Femur (tissue), 1 donor: ENCODE results near the gene NXNL1.
"Not testable (repeated sequence)": the region's sequence is repeated elsewhere in the genome, so short reads cannot be mapped to it uniquely, and the experiment has no call there.

ENCODE experiments used
- DNase-seq: peaks from one replicate; pipeline ENCODE4 v3.0.0-alpha.2; 2017

Gene NXNL1, protein sequence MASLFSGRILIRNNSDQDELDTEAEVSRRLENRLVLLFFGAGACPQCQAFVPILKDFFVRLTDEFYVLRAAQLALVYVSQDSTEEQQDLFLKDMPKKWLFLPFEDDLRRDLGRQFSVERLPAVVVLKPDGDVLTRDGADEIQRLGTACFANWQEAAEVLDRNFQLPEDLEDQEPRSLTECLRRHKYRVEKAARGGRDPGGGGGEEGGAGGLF

GRCh38 chr19:17460372-17461230 lies at the start of gene NXNL1:
Gene NXNL1, minus strand, starts transcription at chr19:17460926. Its CDS starts 57 bp downstream, at chr19:17460869.
- no peak for DNase-seq

DNA sequence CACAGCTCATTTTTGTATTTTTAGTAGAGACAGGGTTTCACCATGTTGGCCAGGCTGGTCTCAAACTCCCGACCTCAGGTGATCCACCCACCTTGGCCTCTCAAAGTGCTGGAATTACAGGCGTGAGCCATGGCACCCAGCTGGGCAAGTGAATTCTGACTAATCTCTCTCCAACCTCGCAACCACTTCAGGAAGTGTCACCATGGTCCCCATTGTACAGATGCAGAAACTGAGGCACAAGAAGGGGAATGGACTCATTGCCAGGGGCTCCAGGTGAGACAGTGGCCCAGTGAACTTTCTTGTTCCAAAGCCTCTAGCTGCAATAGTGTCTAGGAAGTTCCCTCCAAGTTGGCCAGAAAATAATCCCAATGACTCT lies 47.8 kb upstream of the NXNL1 start:
- not testable (repeated sequence) for DNase-seq

DNA sequence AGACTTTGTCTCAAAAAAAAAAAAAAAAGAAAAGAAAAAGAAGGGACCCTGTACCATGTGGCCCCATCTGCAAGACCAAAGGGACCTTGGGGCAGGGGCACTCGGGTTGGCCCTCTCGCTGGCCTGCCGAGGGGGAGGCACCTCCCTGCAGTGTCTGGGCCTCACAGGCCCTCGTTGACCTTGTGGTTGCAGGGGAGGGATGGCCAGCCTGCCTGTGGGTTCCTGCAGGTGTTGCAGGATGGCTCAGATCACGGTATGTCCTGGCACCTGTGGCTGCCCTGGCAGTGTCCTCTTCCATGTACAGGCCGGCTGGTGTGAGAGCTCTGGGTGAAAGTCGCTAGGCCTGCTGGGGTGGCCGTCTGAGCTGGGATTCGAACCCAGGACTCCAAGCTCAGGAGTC lies 46.0 kb upstream of the NXNL1 start:
- no peak for DNase-seq

DNA sequence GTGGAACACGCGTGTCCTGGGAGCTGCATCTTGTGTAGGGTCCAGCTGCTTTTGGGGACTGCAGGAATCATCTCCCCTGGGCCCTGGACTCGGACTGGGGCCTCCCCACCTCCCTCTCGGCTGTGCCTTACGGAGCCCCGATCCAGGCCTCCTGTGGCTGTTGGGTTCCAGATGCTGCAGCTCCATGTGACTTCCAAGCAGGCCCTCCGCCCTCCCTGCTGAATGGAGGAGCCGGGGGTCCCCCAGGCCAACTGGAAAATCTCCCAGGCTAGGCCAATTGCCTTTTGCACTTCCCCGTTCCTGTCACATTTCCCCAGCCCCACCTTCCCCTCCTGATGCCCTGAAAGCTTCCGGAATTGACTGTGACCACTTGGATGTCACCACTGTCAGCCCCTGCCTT lies 44.5 kb upstream of the NXNL1 start:
- DNase-seq = no peak

- no peak for DNase-seq
These were observed 43.7 kb upstream of the NXNL1 start for GRCh38 chr19:17504456-17504855.

DNA sequence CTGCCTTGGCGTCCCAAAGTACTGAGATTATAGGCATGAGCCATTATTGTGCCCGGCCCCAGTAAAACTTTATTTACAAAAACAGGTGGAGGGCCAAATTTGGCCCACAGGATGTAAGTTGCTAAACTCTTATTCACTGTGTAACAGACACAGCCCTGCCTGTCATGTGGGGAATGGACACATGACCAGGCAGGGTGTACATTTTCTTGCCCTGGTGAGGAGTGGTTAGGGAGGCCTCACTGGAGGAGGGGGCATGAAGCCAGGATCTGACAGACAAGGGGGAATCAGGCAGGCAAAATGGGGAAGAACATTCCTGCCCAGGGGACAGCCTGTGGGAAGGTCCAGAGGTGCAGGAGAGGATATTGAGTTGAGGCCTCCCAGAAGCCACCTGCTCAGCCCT lies 43.3 kb upstream of the NXNL1 start:
- no peak for DNase-seq

DNA sequence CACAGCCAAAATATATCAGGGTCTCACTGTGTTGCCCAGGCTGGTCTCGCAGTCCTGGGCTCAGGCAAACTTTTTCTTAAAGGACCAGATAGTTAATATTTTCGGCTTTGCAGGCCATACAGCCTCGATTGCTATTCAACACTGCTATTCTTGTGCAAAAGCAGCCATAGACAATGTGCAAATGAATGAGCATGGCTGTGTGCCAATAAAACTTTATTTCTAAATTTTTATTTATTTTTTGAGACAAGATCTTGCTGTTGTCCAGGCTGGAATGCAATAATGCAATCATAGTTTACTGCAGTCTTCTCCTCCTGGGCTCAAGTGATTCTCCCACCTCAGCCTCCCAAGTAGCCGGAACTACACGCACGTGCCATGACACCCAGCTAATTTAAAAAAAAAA lies 42.5 kb upstream of the NXNL1 start:
- DNase-seq = no peak

DNA sequence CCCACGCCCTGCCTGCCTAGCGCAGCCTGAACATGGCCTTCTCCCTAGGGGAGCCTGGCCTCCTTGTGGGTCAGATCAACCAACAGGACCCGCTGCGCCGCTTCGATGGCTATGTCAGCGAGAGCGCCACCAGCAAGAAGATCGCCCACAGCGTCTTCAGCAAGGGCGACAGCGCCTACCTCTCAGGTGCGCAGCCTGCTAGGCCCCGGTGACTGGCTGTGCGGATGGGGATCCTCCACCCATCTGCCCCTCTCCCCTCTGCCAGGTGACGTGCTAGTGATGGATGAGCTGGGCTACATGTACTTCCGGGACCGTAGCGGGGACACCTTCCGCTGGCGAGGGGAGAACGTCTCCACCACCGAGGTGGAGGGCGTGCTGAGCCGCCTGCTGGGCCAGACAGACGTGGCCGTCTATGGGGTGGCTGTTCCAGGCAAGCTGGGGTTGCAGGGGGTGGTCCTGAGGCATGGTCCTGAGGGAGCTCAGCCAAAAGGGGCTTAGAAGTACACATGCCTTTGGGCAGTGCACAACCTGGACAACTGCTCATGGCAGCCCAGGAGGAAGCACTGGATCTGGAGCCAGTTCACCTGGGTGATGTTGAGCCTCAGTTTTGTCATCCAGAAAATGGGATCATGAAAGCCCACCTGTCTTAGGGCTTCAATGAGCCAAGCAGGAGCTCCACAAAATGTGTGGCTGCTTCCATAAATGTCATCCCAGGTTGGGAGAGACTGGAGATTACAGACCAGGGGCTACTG lies 39.9 kb upstream of the NXNL1 start:
- no peak for DNase-seq

GRCh38 chr19:17499648-17500446 lies 39.1 kb upstream of the NXNL1 start:
- no peak for DNase-seq

DNA sequence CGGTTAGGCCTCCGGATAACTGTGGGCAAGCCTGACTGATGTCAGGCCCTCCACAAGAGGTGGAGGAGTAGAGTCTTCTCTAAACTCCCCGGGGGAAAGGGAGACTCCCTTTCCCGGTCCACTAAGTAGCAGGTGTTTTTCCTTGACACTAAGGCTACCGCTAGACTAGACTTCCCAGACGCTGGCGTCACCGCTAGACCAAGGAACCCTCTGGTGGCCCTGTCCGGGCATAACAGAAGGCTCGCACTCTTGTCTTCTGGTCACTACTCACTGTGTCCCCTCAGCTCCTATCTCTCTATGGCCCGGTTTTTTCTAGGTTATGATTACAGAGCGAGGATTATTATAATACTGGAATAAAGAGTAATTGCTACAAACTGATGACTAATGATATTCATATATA lies 38.3 kb upstream of the NXNL1 start:
- not testable (repeated sequence) for DNase-seq

- DNase-seq = no peak
These were observed 36.5 kb upstream of the NXNL1 start for GRCh38 chr19:17497149-17497798.

DNA sequence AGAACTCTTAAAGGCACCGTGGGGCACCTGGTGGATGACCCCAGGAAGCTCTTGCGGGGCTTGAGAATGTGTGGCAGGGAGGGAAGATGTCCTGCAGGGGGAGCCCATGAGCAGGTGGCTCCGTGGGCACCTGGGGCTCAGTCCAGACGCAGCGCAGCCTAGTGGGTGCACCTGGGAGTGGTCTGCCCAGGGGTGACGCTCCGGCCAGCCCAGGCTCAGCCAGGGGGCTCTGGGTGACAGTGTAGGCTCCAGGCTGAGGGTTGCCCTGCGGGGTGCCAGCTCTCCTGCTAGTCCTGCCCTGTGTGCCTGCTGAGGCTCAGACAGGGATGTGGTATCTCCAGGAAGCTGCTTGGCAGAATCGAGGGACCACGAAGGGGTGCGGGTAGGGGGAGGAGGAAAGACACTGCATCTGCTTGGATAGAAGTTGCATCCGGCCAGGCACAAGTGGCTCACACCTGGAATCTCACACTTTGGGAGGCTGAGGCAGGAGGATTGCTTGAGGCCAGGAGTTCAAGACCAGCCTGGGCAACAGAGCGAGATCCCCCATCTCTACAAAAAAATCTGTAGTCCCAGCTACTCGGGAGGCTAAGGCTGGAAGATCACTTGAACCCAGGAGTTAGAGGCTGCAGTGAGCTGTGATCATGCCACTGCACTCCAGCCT lies 35.7 kb upstream of the NXNL1 start:
- peak; percentile 61 for DNase-seq

DNA sequence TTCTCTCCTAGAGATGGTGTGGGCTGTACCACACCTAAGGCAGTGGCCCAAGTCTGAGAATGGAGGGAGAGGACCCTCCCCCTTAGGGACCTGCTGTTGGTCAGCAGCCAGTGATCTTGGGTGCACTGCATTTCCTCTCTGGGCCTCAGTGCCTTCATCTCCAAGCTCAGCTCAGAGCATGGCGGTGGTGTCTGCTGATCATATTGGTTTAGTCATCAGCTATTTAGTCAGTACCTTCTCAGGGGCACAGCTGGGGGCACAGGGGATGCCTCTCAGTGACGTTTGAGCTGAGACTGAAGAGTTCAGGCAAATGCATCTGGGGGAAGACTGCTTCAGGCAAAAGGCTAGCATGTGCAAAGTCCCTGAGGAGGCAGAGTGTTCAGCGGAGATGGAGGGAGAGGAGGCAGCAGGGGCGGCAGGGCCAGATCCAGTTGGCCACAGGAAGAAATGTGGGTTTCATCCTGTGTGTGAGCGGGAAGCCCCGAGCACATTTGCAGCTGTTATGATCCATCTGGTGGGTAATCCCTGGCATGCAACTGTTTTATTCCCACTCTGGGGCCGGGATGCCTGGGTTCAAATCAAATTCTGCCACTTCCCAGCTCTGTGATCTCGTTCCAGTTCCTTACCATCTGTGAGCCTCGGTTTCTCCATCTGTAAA lies 35.0 kb upstream of the NXNL1 start:
- DNase-seq = no peak

DNA sequence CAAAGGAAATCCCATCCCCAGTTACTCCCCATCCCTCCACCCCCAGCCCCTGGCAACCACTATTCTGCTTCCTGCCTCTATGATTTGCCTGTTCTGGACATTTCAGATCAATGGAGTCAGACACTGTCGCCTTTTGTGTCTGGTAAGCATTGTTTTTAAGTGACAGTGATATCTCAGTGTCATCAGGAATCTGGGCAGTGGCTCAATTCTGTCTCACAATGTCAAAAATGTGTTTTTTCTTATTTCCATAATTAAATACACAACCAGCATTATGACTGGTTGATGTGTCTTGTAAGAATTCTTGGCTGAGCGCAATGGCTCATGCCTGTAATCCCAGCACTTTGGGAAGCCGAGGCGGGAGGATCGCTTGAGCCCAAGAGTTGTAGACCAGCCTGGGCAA lies 30.6 kb upstream of the NXNL1 start:
- DNase-seq = no peak

DNA sequence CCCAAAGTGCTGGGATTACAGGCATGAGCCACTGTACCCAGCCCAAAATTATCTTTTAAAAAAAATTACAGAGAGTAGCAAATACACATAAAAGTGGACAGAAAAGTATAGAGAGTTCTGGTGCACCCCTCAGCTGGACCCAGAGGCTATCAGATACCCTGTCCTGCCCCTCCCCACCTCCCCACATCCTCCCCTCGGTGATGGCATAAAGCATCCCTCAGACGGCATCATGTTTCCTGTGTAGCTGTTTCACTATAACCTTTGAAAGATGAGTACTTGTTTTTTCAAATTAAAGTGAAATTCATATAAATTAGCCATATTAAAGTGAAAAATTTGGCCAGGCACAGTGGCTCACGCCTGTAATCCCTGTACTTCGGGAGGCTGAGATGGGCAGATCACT lies 29.7 kb upstream of the NXNL1 start:
- DNase-seq = no peak

GRCh38 chr19:17489392-17490030 lies 28.8 kb upstream of the NXNL1 start:
- DNase-seq = no peak

DNA sequence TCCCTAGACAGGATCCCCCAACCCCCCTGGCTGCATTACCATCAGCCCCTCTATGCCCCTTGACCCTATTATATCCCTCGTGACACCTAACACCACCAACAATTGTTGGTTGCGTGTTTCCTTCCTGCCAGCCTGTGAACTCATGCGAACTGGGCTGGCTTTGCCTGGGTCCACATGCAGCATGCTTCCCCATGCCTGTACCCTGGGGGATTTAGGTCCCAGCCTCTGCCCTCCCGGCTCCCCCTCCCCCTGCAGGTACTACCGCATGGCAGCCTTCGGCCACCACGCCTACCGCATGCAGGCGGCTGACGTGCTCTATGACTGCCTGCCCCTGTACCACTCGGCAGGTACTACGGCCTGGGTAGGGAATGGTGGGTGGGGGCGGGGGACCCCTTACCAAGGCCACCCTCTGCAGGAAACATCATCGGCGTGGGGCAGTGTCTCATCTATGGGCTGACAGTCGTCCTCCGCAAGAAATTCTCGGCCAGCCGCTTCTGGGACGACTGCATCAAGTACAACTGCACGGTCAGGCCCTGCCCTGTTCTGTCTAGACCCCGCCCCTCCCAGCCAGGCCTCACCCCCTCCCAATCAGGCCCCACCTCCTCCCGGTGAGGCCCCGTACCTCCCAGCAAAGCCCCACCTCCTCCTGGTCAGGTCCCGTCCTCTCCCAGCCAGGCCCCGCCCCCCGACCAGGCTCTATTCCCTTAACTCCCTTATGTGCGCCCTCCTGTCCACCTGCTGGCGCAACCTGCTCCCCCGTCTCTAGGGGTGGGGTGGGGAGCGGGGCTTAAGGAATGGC lies 28.1 kb upstream of the NXNL1 start:
- DNase-seq = peak; percentile 78

DNA sequence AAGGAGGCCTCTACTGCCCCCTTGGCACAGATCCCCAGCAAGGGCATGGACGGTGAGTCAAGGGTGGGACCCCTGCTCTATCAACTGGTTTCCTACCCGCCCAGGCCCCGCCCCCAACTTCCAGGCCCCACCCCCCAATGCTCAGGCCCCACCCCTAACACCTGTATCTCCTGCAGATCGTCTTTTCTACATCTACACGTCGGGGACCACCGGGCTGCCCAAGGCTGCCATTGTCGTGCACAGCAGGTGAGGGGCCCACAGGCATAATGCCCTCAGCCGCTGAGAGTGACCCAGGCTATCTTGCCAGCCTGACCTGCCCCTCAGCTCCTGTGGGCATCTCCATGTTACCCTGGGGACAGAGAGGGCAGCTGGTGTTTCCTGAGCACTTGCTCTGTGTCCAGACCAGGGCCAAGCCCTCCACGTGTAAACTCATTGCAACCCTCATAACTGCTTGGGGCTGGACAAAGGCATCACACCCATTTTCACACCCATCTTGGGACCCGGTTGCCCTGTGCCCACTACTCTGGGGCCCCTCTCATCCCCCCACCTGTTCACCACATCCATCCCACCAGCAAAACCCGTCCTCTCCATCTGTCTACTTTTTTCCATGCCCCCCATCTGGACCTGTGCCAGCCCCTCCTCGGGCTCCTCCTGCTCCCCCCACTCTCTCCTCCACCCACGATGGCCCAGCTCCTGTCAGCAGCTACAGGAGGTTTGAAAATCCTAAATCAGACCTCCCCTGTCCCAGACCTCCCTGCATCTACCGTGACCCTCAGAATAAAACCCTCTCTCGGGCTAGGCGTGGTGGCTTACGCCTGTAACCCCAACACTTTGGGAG lies 26.8 kb upstream of the NXNL1 start:
- DNase-seq = no peak
